Mesendoderm (in vitro differentiated cells): ENCODE results near the gene CNPY3.
"Not testable (repeated sequence)": the region's sequence is repeated elsewhere in the genome, so short reads cannot be mapped to it uniquely, and the experiment has no call there.

Experiments used
- DNase-seq: peaks from one replicate; pipeline ENCODE4 v3.0.0; 2013
- H2AK5ac ChIP-seq: 2 replicates; pipeline ENCODE4 v1.6.1; 2013; ENCODE audit warnings: low read length, inconsistent platforms
- H2BK120ac ChIP-seq: 2 replicates; pipeline ENCODE4 v1.6.1; 2013; ENCODE audit warnings: low read depth, mild to moderate bottlenecking, low read length, moderate library complexity, mixed read lengths
- H2BK15ac ChIP-seq: replicated peaks from 2 replicates; pipeline ENCODE4 v1.6.1; 2013; ENCODE audit warnings: low read depth, mild to moderate bottlenecking, moderate library complexity
- H2BK5ac ChIP-seq: 2 replicates; pipeline ENCODE4 v1.6.1; 2013; ENCODE audit warnings: low read length, inconsistent platforms
- H3K18ac ChIP-seq: 2 replicates; pipeline ENCODE4 v1.6.1; 2013; ENCODE audit warnings: mild to moderate bottlenecking, low read length, mixed read lengths
- H3K23ac ChIP-seq: one replicate; pipeline ENCODE4 v1.6.1; 2013; ENCODE audit warnings: low read length
- H3K27ac ChIP-seq: 2 replicates; pipeline ENCODE4 v1.5.1; 2013; ENCODE audit warnings: low read depth, mild to moderate bottlenecking, inconsistent platforms, low read length, moderate library complexity
- H3K27me3 ChIP-seq: 2 replicates; pipeline ENCODE4 v1.6.1; 2013; ENCODE audit warnings: low read length, control low read depth, mild to moderate bottlenecking, inconsistent platforms; ENCODE audit not compliant: insufficient read depth, poor library complexity
- H3K36me3 ChIP-seq: 2 replicates; pipeline ENCODE4 v1.6.1; 2013; ENCODE audit warnings: low read length, inconsistent platforms; ENCODE audit not compliant: control insufficient read depth, insufficient read depth
- H3K4ac ChIP-seq: one replicate; pipeline ENCODE4 v1.6.1; 2013; ENCODE audit warnings: low read depth, mild to moderate bottlenecking, low read length, moderate library complexity
- H3K4me1 ChIP-seq: 2 replicates; pipeline ENCODE4 v1.6.1; 2013; ENCODE audit warnings: low read depth, low read length, inconsistent platforms; ENCODE audit not compliant: control insufficient read depth
- H3K4me2 ChIP-seq: 2 replicates; pipeline ENCODE4 v1.6.1; 2013; ENCODE audit warnings: low read length
- H3K4me3 ChIP-seq: 2 replicates; pipeline ENCODE4 v1.5.1; 2013; ENCODE audit warnings: mild to moderate bottlenecking, low read length
- H3K56ac ChIP-seq: one replicate; pipeline ENCODE4 v1.6.1; 2013; ENCODE audit warnings: low read length
- H3K79me1 ChIP-seq: 2 replicates; pipeline ENCODE4 v1.6.1; 2013; ENCODE audit warnings: low read length, inconsistent platforms
- H3K79me2 ChIP-seq: 2 replicates; pipeline ENCODE4 v1.6.1; 2013; ENCODE audit warnings: mild to moderate bottlenecking, low read length; ENCODE audit not compliant: control insufficient read depth, insufficient read depth
- H3K9ac ChIP-seq: 2 replicates; pipeline ENCODE4 v1.6.1; 2013; ENCODE audit warnings: low read length, inconsistent platforms
- H4K5ac ChIP-seq: one replicate; pipeline ENCODE4 v1.6.1; 2013; ENCODE audit warnings: low read length
- H4K8ac ChIP-seq: one replicate; pipeline ENCODE4 v1.6.1; 2013; ENCODE audit warnings: low read depth, mild to moderate bottlenecking, control low read depth, low read length, moderate library complexity
- WGBS: extraction: QIAGEN DNeasy Blood & Tissue Kit; methylation state at CpG from one replicate; pipeline ENCODE4 v1.1.7; 2013; ENCODE audit warnings: low lambda C conversion rate, missing lambda C conversion rate; ENCODE audit not compliant: insufficient coverage; ENCODE audit errors: extremely low coverage; 5-methylcytosine and 5-hydroxymethylcytosine counted together

The CNPY3 gene

DNA sequence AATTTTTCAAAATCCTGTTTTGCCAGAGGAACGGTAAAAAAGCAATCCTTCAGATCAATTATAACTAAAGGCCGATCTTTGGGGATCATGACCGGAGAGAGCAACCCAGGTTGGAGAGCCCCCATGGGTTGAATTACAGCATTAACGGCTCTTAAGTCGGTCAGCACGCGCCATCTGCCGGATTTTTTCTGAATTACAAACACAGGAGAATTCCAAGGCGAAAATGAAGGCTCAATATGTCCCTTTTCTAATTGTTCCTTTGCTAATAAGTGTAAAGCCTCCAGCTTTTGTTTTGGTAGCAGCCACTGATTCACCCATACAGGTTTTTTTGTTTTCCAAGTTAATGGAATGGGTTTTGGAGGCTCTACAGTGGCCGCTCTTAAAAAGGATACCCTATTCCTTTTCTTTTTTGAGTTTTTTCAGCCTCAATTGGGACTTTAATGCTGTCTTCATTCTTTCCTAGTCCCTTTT is 30.4 kb upstream of the CNPY3 start:
- no CpG with 5 or more reads among the region's 10 CpGs for WGBS

DNA sequence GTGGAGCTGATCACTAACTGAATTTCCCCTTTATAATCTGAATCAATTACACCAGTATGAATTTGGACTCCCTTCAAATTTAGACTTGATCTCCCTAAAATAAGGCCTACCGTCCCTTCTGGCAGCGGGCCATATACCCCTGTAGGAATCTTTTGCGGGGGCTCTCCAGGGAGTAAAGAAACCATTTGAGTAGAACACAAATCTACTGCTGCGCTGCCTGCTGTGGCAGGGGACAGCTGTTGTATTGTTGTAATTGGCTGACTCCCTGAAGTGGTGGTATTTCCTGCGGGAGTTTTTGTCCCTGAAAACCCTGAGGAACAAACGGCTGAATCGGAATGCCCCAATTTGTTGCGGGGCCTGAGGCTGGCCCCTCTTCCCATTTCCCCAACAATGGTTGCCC is 29.4 kb upstream of the CNPY3 start:
- H3K23ac ChIP-seq: no peak overlapping the region
- no peak overlapping the region for H2AK5ac ChIP-seq
- H3K27me3 ChIP-seq: no peaks in the 10 kb centered on the region
- H3K4me2 ChIP-seq: no peak overlapping the region
- H3K27ac ChIP-seq: no peak overlapping the region
- H3K36me3 ChIP-seq: no peaks in the 10 kb centered on the region
- no peaks in the 10 kb centered on the region for H3K4me1 ChIP-seq
- H3K4ac ChIP-seq: no peak overlapping the region
- no peak for DNase-seq
- no CpG with 5 or more reads among the region's 8 CpGs for WGBS
- no peak overlapping the region for H3K4me3 ChIP-seq
- H3K79me1 ChIP-seq: no peaks in the 10 kb centered on the region
- no peak overlapping the region for H2BK120ac ChIP-seq
- no peak overlapping the region for H3K9ac ChIP-seq
- H4K5ac ChIP-seq: no peak overlapping the region
- no peak overlapping the region for H3K56ac ChIP-seq
- no peaks in the 10 kb centered on the region for H3K79me2 ChIP-seq
- H3K18ac ChIP-seq: no peak overlapping the region
- no peak overlapping the region for H2BK5ac ChIP-seq
- peak overlapping the region; percentile 27 for H2BK15ac ChIP-seq
- no peak overlapping the region for H4K8ac ChIP-seq

More for the DNA sequence above, 30.4 kb upstream of the CNPY3 start:
- no peak overlapping the region for H2AK5ac ChIP-seq
- no peaks in the 10 kb centered on the region for H3K27me3 ChIP-seq
- H3K27ac ChIP-seq: no peak overlapping the region
- H3K18ac ChIP-seq: no peak overlapping the region
- H3K36me3 ChIP-seq: no peaks in the 10 kb centered on the region
- no peak overlapping the region for H2BK5ac ChIP-seq
- H3K23ac ChIP-seq: no peak overlapping the region
- H3K4me1 ChIP-seq: no peaks in the 10 kb centered on the region
- no peaks in the 10 kb centered on the region for H3K79me1 ChIP-seq
- H4K8ac ChIP-seq: no peak overlapping the region
- no peak overlapping the region for H3K4me2 ChIP-seq
- no peak overlapping the region for H2BK120ac ChIP-seq
- DNase-seq: peak; percentile 72
- H2BK15ac ChIP-seq: no peak overlapping the region
- no peak overlapping the region for H4K5ac ChIP-seq
- no peaks in the 10 kb centered on the region for H3K79me2 ChIP-seq
- H3K9ac ChIP-seq: no peak overlapping the region
- H3K4me3 ChIP-seq: no peak overlapping the region
- H3K56ac ChIP-seq: peak overlapping the region; percentile 56
- no peak overlapping the region for H3K4ac ChIP-seq

GRCh38 chr6:42901538-42901957 is 27.7 kb upstream of the CNPY3 start:
- H2BK5ac ChIP-seq: no peak overlapping the region
- H3K27ac ChIP-seq: no peak overlapping the region
- no peak overlapping the region for H3K4ac ChIP-seq
- H4K5ac ChIP-seq: no peak overlapping the region
- no peak overlapping the region for H3K4me2 ChIP-seq
- H3K79me1 ChIP-seq: no peaks in the 10 kb centered on the region
- H4K8ac ChIP-seq: no peak overlapping the region
- H3K27me3 ChIP-seq: no peaks in the 10 kb centered on the region
- no peak overlapping the region for H2BK15ac ChIP-seq
- no peak overlapping the region for H3K56ac ChIP-seq
- H3K18ac ChIP-seq: no peak overlapping the region
- no peak overlapping the region for H3K9ac ChIP-seq
- H3K23ac ChIP-seq: no peak overlapping the region
- no peaks in the 10 kb centered on the region for H3K36me3 ChIP-seq
- no peak overlapping the region for H3K4me3 ChIP-seq
- no peaks in the 10 kb centered on the region for H3K79me2 ChIP-seq
- H2AK5ac ChIP-seq: no peak overlapping the region
- no CpG with 5 or more reads among the region's 11 CpGs for WGBS
- H2BK120ac ChIP-seq: no peak overlapping the region
- H3K4me1 ChIP-seq: no peaks in the 10 kb centered on the region
- DNase-seq: peak; percentile 89

DNA sequence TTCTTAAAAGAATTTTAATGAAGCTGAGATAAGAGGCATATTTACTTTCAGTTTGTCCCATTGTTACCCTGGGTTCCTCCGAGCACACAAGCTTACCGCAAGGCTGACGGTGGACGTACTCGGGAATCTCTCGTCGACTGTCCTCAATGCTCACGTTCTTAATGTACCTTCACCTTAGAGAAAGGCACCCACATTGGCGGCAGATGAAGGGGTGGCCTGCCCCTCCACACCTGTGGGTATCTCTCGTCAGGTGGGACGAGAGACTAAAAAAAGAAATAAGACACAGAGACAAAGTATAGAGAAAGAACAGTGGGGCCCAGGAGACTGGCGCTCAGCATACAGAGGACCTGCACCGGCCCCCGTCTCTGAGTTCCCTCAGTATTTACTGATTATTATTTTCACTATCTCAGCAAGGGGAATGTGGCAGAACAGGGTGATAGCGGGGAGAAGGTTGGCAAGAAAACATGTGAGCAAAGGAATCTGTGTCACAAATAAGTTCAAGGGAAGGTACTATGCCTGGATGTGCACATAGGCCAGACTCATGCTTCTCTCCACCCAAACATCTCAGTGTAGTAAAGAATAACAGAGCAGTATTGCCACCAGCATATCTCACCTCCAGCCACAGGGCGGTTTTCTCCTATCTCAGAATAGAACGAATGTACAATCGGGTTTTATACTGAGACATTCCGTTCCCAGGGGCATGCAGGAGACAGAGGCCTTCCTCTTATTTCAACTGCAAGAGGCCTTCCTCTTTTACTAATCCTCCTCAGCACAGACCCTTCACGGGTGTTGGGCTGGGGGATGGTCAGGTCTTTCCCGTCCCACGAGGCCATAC is 26.6 kb upstream of the CNPY3 start:
- H4K8ac ChIP-seq, H3K79me1 ChIP-seq, H3K27ac ChIP-seq, H3K36me3 ChIP-seq, H3K4me3 ChIP-seq, H2BK15ac ChIP-seq, DNase-seq, H3K4me2 ChIP-seq, H3K18ac ChIP-seq, H4K5ac ChIP-seq, H3K79me2 ChIP-seq, H2BK120ac ChIP-seq, H3K27me3 ChIP-seq, H3K4me1 ChIP-seq, H3K23ac ChIP-seq, H3K4ac ChIP-seq, H2BK5ac ChIP-seq, H2AK5ac ChIP-seq: not testable (repeated sequence)
- no CpG with 5 or more reads among the region's 22 CpGs for WGBS
- Histone ChIP-seq H3K56ac (peak overlapping the region; percentile 60), H3K9ac (peak overlapping the region; percentile 24)

- Histone ChIP-seq H3K36me3 (no peaks in the 10 kb centered on the region), H3K79me1 (no peaks in the 10 kb centered on the region), H3K4me3 (no peak overlapping the region), H3K56ac (no peak overlapping the region), H4K8ac (no peak overlapping the region), H2BK120ac (no peak overlapping the region), H3K18ac (no peak overlapping the region), H3K4me1 (no peaks in the 10 kb centered on the region), H4K5ac (no peak overlapping the region), H3K4me2 (no peak overlapping the region), H3K9ac (no peak overlapping the region), H2BK5ac (no peak overlapping the region), H3K4ac (no peak overlapping the region), H3K23ac (no peak overlapping the region), H3K27me3 (no peaks in the 10 kb centered on the region), H3K79me2 (no peaks in the 10 kb centered on the region), H3K27ac (no peak overlapping the region), H2AK5ac (no peak overlapping the region), H2BK15ac (no peak overlapping the region)
- WGBS: no CpG with 5 or more reads among the region's 10 CpGs
- no peak for DNase-seq
Observed at GRCh38 chr6:42904467-42904866, 24.8 kb upstream of the CNPY3 start.
